Stimulated activated CD4-positive, alpha-beta T cell treated with anti-CD3 and anti-CD28 coated beads, Interleukin-1b, Interleukin-23, amount 100 ng/mL, for 4 hours (primary cell): Measurements from ENCODE around the gene NELL1.
"Not testable (repeated sequence)": the region's sequence is repeated elsewhere in the genome, so short reads cannot be mapped to it uniquely, and the experiment has no call there.

Experiments used
- DNase-seq, 2 donors: peaks; one replicate each; pipeline ENCODE4 v3.0.0-alpha.2; 2020; ENCODE audit warnings: low read depth in 2 of 2

Gene NELL1

GRCh38 chr11:20762980-20763379, 93.6 kb downstream of the NELL1 start:
- DNase-seq, result no peak

GRCh38 chr11:20770414-20770946, 101.1 kb downstream of the NELL1 start:
- no peak for DNase-seq

- DNase-seq, result no peak
Measured at GRCh38 chr11:20771026-20771425, 101.6 kb downstream of the NELL1 start.

GRCh38 chr11:20771681-20772080, 102.3 kb downstream of the NELL1 start:
- DNase-seq, result no peak

GRCh38 chr11:20775331-20775730, 105.9 kb downstream of the NELL1 start:
- no peak for DNase-seq

GRCh38 chr11:20782775-20783174, 113.4 kb downstream of the NELL1 start:
- DNase-seq, result no peak

- no peak for DNase-seq
Measured at GRCh38 chr11:20783220-20783619, 113.8 kb downstream of the NELL1 start.

- DNase-seq, result no peak
Measured at GRCh38 chr11:20790622-20791021, 121.2 kb downstream of the NELL1 start.

GRCh38 chr11:20795005-20795404, 125.6 kb downstream of the NELL1 start:
- DNase-seq, result no peak

- DNase-seq, result no peak
Measured at GRCh38 chr11:20808328-20808727, 138.9 kb downstream of the NELL1 start.

- no peak for DNase-seq
Measured at GRCh38 chr11:20821046-20821445, 151.7 kb downstream of the NELL1 start.

GRCh38 chr11:20821470-20821869, 152.1 kb downstream of the NELL1 start:
- no peak for DNase-seq

GRCh38 chr11:20824773-20825172, 155.4 kb downstream of the NELL1 start:
- DNase-seq, result no peak

GRCh38 chr11:20835561-20835960, 166.2 kb downstream of the NELL1 start:
- DNase-seq, result no peak

- DNase-seq, result no peak
Measured at GRCh38 chr11:20839231-20839630, 169.8 kb downstream of the NELL1 start.

GRCh38 chr11:20840341-20840740, 171.0 kb downstream of the NELL1 start:
- DNase-seq, result no peak

GRCh38 chr11:20844216-20844615, 174.8 kb downstream of the NELL1 start:
- DNase-seq, result no peak

- no peak for DNase-seq
Measured at GRCh38 chr11:20844630-20845029, 175.2 kb downstream of the NELL1 start.

- DNase-seq, result no peak
Measured at GRCh38 chr11:20854215-20854955, 185.0 kb downstream of the NELL1 start.

- DNase-seq, result no peak
Measured at GRCh38 chr11:20861322-20861721, 191.9 kb downstream of the NELL1 start.

- DNase-seq, result not testable (repeated sequence)
Measured at GRCh38 chr11:20862263-20862662, 192.9 kb downstream of the NELL1 start.

- no peak for DNase-seq
Measured at GRCh38 chr11:20864628-20865027, 195.2 kb downstream of the NELL1 start.

- DNase-seq, result no peak
Measured at GRCh38 chr11:20865161-20865560, 195.8 kb downstream of the NELL1 start.

- no peak for DNase-seq
Measured at GRCh38 chr11:20869123-20869522, 199.7 kb downstream of the NELL1 start.
